HepG2 (cell line): Measurements from ENCODE around the gene SMARCB1. TPM values are rescaled to one million over a fixed set of nuclear protein-coding genes. Genes with fewer than 3 reads are reported as not detected.

ENCODE experiments used
- ADNP ChIP-seq: sonication (generic); formaldehyde crosslinking; IDR thresholded peaks from 2 replicates; pipeline ENCODE4 v1.4.0; 2020; ENCODE audit warnings: missing genetic modification reagents
- ISL2 ChIP-seq: sonication (generic); formaldehyde crosslinking; IDR thresholded peaks from 2 replicates; pipeline ENCODE4 v1.5.0; 2020; ENCODE audit warnings: missing genetic modification reagents
- MAF1 ChIP-seq: sonication (generic); formaldehyde crosslinking; IDR thresholded peaks from 2 replicates; pipeline ENCODE4 v1.5.0; 2020; ENCODE audit warnings: missing genetic modification reagents, borderline replicate concordance
- MED1 ChIP-seq: sonication (generic); formaldehyde crosslinking; IDR thresholded peaks from 2 replicates; pipeline ENCODE4 v1.4.0; 2020; ENCODE audit warnings: missing genetic modification reagents
- NFKB2 ChIP-seq: sonication (generic); formaldehyde crosslinking; IDR thresholded peaks from 2 replicates; pipeline ENCODE4 v1.4.0; 2020; ENCODE audit warnings: missing genetic modification reagents, borderline replicate concordance
- POGZ ChIP-seq: sonication (generic); formaldehyde crosslinking; IDR thresholded peaks from 2 replicates; pipeline ENCODE4 v1.4.0; 2020; ENCODE audit warnings: mild to moderate bottlenecking, missing genetic modification reagents
- RAD21 ChIP-seq: fragments of 450-650 bp; formaldehyde crosslinking; IDR thresholded peaks from 2 replicates; pipeline ENCODE4 v1.5.0; 2020; ENCODE audit warnings: mild to moderate bottlenecking
- RELA ChIP-seq: sonication (generic); formaldehyde crosslinking; IDR thresholded peaks from 2 replicates; pipeline ENCODE4 v1.4.0; 2020; ENCODE audit warnings: missing genetic modification reagents
- SYNCRIP ChIP-seq: fragments of 200-400 bp; formaldehyde crosslinking; IDR thresholded peaks from 2 replicates; pipeline ENCODE4 v1.6.1; 2018; ENCODE audit warnings: mild to moderate bottlenecking, low read depth, low read length; ENCODE audit not compliant: insufficient read depth
- TCF12 ChIP-seq, 2 experiments: fragments of 450-650 bp in 1 of 2; sonication (generic) in 1 of 2; formaldehyde crosslinking in 1 of 2; IDR thresholded peaks; 2 replicates each; pipeline versions ENCODE4 v1.6.1 to v1.8.0; 2017 to 2022; ENCODE audit warnings: antibody characterized with exemption in 1 of 2, mild to moderate bottlenecking in 1 of 2, missing genetic modification reagents in 1 of 2, moderate library complexity in 1 of 2
- ZGPAT ChIP-seq: IDR thresholded peaks from 2 replicates; pipeline ENCODE4 v1.6.1; 2016; ENCODE audit warnings: mild to moderate bottlenecking
- ZMYM4 ChIP-seq: sonication (generic); formaldehyde crosslinking; IDR thresholded peaks from 2 replicates; pipeline ENCODE4 v1.8.1; 2023; ENCODE audit warnings: mild to moderate bottlenecking, missing genetic modification reagents
- ZNF260 ChIP-seq: sonication (generic); formaldehyde crosslinking; IDR thresholded peaks from 2 replicates; pipeline ENCODE4 v1.4.0; 2020; ENCODE audit warnings: missing genetic modification reagents, low read depth, mild to moderate bottlenecking, borderline replicate concordance
- ZNF501 ChIP-seq: sonication (generic); formaldehyde crosslinking; IDR thresholded peaks from 2 replicates; pipeline ENCODE4 v1.5.1; 2020; ENCODE audit warnings: mild to moderate bottlenecking, moderate library complexity, missing genetic modification reagents
- ZNF512 ChIP-seq: sonication (generic); formaldehyde crosslinking; IDR thresholded peaks from 2 replicates; pipeline ENCODE4 v1.4.0; 2020; ENCODE audit warnings: mild to moderate bottlenecking, missing genetic modification reagents
- ZNF75D ChIP-seq: sonication (generic); formaldehyde crosslinking; IDR thresholded peaks from 2 replicates; pipeline ENCODE4 v1.8.1; 2023; ENCODE audit warnings: missing genetic modification reagents, mild to moderate bottlenecking, borderline replicate concordance
- ZNF766 ChIP-seq: sonication (generic); formaldehyde crosslinking; IDR thresholded peaks from 2 replicates; pipeline ENCODE4 v1.5.0; 2020; ENCODE audit warnings: missing genetic modification reagents, borderline replicate concordance
- polyA plus RNA-seq, 8 experiments: library from polyadenylated mRNA; depleted of rRNA in 3 of 8; stranded (reverse) in 7 of 8; unstranded in 1 of 8; fragments of >200 nt; fragmentation: Illumina TruSeq in 4 of 8; extraction: Trizol in 4 of 8; gene quantifications; 2 replicates each; pipeline versions ENCODE4 v1.2.1 to v1.2.3, GENCODE V29; 2011 to 2016; ENCODE audit warnings: low read depth in 4 of 8, missing spikeins in 1 of 8, mixed read lengths in 1 of 8; ENCODE audit not compliant: insufficient read depth in 1 of 8
- total RNA-seq, 5 experiments: library from RNA; depleted of rRNA; stranded (reverse); fragments of >200 nt; fragmentation: Illumina TruSeq; extraction: Trizol; gene quantifications; 2 replicates each; pipeline ENCODE4 v1.2.3, GENCODE V29; 2016; ENCODE audit warnings: low read depth in 1 of 5
- TF ChIP-seq, protein P1 (sequence below): sonication (generic); formaldehyde crosslinking; IDR thresholded peaks from 2 replicates; pipeline ENCODE4 v1.4.0; 2020; ENCODE audit warnings: mild to moderate bottlenecking, low read depth, missing genetic modification reagents
- TF ChIP-seq, protein P2 (sequence below): sonication (generic); formaldehyde crosslinking; IDR thresholded peaks from 2 replicates; pipeline ENCODE4 v1.4.0; 2020; ENCODE audit warnings: mild to moderate bottlenecking, missing genetic modification reagents, borderline replicate concordance

SMARCB1 gene
- total and polyA plus RNA-seq, 2 of the 13 experiments (the other 11 are each of a cell fraction or from before 2014, with no cell fraction given) = 74.0 to 166 TPM

- TF ChIP-seq ZNF512 (CRISPR knock-in tag) (no peak), RAD21 (CRISPR knock-in tag) (peak; percentile 91), SYNCRIP (no peak), ZMYM4 (CRISPR knock-in tag) (peak; percentile 74), ZGPAT (peak; percentile 59), MED1 (CRISPR knock-in tag) (peak; percentile 43; the same call in 1 of the 2 replicates), RELA (CRISPR knock-in tag) (no peak; the same call in 1 of the 2 replicates), POGZ (CRISPR knock-in tag) (no peak), MAF1 (CRISPR knock-in tag) (peak; percentile 75; the same call in 1 of the 2 replicates), ISL2 (CRISPR knock-in tag) (0 out of 2 replicates have a peak, but pooled peaks have one; percentile 19), TCF12 (IDR thresholded peaks at IDR 0.05) (no peak), TCF12 (CRISPR knock-in tag; IDR thresholded peaks at IDR 0.05) (no peak; the same call in 1 of the 2 replicates), ZNF501 (peak; percentile 59; the same call in 1 of the 2 replicates), ADNP (CRISPR knock-in tag) (no peak), ZNF766 (CRISPR knock-in tag) (no peak; the same call in 1 of the 2 replicates), NFKB2 (CRISPR knock-in tag) (peak; percentile 12; the same call in 1 of the 2 replicates), ZNF260 (CRISPR knock-in tag) (no peak), ZNF75D (no peak)
- TF ChIP-seq, protein P1, sequence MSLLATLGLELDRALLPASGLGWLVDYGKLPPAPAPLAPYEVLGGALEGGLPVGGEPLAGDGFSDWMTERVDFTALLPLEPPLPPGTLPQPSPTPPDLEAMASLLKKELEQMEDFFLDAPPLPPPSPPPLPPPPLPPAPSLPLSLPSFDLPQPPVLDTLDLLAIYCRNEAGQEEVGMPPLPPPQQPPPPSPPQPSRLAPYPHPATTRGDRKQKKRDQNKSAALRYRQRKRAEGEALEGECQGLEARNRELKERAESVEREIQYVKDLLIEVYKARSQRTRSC (CRISPR knock-in tag) = 0 out of 2 replicates have a peak, but pooled peaks have one; percentile 32
- TF ChIP-seq, protein P2, sequence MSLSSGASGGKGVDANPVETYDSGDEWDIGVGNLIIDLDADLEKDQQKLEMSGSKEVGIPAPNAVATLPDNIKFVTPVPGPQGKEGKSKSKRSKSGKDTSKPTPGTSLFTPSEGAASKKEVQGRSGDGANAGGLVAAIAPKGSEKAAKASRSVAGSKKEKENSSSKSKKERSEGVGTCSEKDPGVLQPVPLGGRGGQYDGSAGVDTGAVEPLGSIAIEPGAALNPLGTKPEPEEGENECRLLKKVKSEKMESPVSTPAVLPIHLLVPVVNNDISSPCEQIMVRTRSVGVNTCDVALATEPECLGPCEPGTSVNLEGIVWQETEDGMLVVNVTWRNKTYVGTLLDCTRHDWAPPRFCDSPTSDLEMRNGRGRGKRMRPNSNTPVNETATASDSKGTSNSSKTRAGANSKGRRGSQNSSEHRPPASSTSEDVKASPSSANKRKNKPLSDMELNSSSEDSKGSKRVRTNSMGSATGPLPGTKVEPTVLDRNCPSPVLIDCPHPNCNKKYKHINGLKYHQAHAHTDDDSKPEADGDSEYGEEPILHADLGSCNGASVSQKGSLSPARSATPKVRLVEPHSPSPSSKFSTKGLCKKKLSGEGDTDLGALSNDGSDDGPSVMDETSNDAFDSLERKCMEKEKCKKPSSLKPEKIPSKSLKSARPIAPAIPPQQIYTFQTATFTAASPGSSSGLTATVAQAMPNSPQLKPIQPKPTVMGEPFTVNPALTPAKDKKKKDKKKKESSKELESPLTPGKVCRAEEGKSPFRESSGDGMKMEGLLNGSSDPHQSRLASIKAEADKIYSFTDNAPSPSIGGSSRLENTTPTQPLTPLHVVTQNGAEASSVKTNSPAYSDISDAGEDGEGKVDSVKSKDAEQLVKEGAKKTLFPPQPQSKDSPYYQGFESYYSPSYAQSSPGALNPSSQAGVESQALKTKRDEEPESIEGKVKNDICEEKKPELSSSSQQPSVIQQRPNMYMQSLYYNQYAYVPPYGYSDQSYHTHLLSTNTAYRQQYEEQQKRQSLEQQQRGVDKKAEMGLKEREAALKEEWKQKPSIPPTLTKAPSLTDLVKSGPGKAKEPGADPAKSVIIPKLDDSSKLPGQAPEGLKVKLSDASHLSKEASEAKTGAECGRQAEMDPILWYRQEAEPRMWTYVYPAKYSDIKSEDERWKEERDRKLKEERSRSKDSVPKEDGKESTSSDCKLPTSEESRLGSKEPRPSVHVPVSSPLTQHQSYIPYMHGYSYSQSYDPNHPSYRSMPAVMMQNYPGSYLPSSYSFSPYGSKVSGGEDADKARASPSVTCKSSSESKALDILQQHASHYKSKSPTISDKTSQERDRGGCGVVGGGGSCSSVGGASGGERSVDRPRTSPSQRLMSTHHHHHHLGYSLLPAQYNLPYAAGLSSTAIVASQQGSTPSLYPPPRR = peak; percentile 53
Observed at GRCh38 chr22:23767673-23768548, 18.9 kb upstream of the SMARCB1 start, which contains the start of gene CHCHD10 (continued).
